Panc1 (cell line): Measurements from ENCODE around the gene CHST10. TPM values are rescaled to one million over a fixed set of nuclear protein-coding genes. Genes with fewer than 3 reads are reported as not detected.

Source experiments
- ATAC-seq: fragments of 200-7000 bp; cut with Tn5 transposase; 2 replicates; pipeline ENCODE4 v1.9.1; 2020; ENCODE audit warnings: mild to moderate bottlenecking, moderate library complexity
- BruUV-seq: library from RNA; stranded (reverse); fragments of 400-500 nt; replicated peaks from 2 replicates; lab custom pipeline; 2021; lab: Mats Ljungman, UMichigan
- CTCF ChIA-PET: fragments of 300-600 bp; sonication (Branson Sonifier 250); formaldehyde crosslinking; loops from one replicate; lab custom pipeline; 2022; ENCODE audit warnings: antibody characterized with exemption; lab: Charles Lee
- POLR2A ChIA-PET: fragments of 300-600 bp; sonication (Branson Sonifier 250); formaldehyde crosslinking; loops from one replicate; lab custom pipeline; 2022; ENCODE audit warnings: antibody characterized with exemption; lab: Charles Lee
- DNase-seq: peaks from one replicate; pipeline ENCODE4 v3.0.0-alpha.2; 2010; ENCODE audit warnings: low read depth, low spot score
- H3K27ac ChIP-seq: 2 replicates; pipeline ENCODE4 v1.5.1; 2011; ENCODE audit warnings: mild to moderate bottlenecking, low read length, inconsistent platforms
- H3K27me3 ChIP-seq: fragments of 200-500 bp; sonication (Bioruptor generic); 2 replicates; pipeline ENCODE4 v1.6.0; 2014; ENCODE audit warnings: low read length, inconsistent platforms; ENCODE audit not compliant: control insufficient read depth, insufficient read depth
- H3K36me3 ChIP-seq: fragments of 200-500 bp; sonication (Bioruptor generic); 2 replicates; pipeline ENCODE4 v1.5.1; 2014; ENCODE audit warnings: inconsistent platforms, mild to moderate bottlenecking, low read length, moderate library complexity; ENCODE audit not compliant: control insufficient read depth, insufficient read depth
- H3K4me1 ChIP-seq: 2 replicates; pipeline ENCODE4 v1.5.1; 2011; ENCODE audit warnings: inconsistent platforms, mild to moderate bottlenecking, low read length, moderate library complexity; ENCODE audit not compliant: control insufficient read depth, insufficient read depth
- H3K4me3 ChIP-seq, 2 experiments: 2 replicates each; pipeline ENCODE4 v1.5.1; 2011 to 2012; ENCODE audit warnings: low read depth in 2 of 2, low read length in 2 of 2, mild to moderate bottlenecking in 2 of 2, inconsistent platforms in 1 of 2, moderate library complexity in 1 of 2
- H3K9me3 ChIP-seq: fragments of 200-500 bp; sonication (Bioruptor generic); 2 replicates; pipeline ENCODE4 v1.5.1; 2014; ENCODE audit warnings: low read depth, mild to moderate bottlenecking, inconsistent platforms, low read length, moderate library complexity; ENCODE audit not compliant: control insufficient read depth, insufficient read depth
- CTCF ChIP-seq: fragments of 450-650 bp; IDR thresholded peaks from 2 replicates; pipeline ENCODE4 v1.5.1; 2017; ENCODE audit warnings: mild to moderate bottlenecking
- POLR2AphosphoS5 ChIP-seq: IDR thresholded peaks from 2 replicates; pipeline ENCODE4 v1.6.1; 2012; ENCODE audit warnings: mild to moderate bottlenecking, low read depth, low read length, moderate library complexity
- REST ChIP-seq, 2 experiments: IDR thresholded peaks; 2 replicates each; pipeline ENCODE4 v1.6.1; 2011 to 2012; ENCODE audit warnings: low read depth in 2 of 2, control low read depth in 1 of 2, low read length in 1 of 2, mild to moderate bottlenecking in 1 of 2, moderate library complexity in 1 of 2; ENCODE audit not compliant: insufficient read depth in 1 of 2
- SIN3A ChIP-seq: IDR thresholded peaks from 2 replicates; pipeline ENCODE4 v1.6.1; 2012; ENCODE audit warnings: low read depth, mild to moderate bottlenecking, low read length, moderate library complexity, borderline replicate concordance; ENCODE audit not compliant: insufficient read depth
- TCF7L2 ChIP-seq: IDR thresholded peaks from 2 replicates; pipeline ENCODE4 v1.6.1; 2011; ENCODE audit warnings: mild to moderate bottlenecking, low read depth, low read length, inconsistent platforms
- in situ Hi-C: cut with HindIII; loops from 2 replicates; pipeline ENCODE4 v1.10.0; 2016; ENCODE audit warnings: low sequenced_read_pairs, low pct_unique_long_range_greater_than_20kb
- intact Hi-C: fragments of 100-400 bp; cut with micrococcal nuclease; formaldehyde crosslinking; loops from one replicate; pipeline ENCODE4 v1.10.0; 2022; ENCODE audit not compliant: unreplicated experiment
- total RNA-seq: library from RNA; stranded (reverse); gene quantifications from one replicate; pipeline ENCODE4 v1.2.1, GENCODE V29; 2021; ENCODE audit not compliant: unreplicated experiment

Gene CHST10
- total RNA-seq, 1 experiment from 2014 or later: 22.0 TPM

GRCh38 chr2:100381240-100381639 is 36.2 kb downstream of the CHST10 start:
- no TSS peak for BruUV-seq
- POLR2A ChIA-PET: no interaction called here
- peak overlapping the region; percentile 34; the same call in 1 of the 2 replicates for H3K27ac ChIP-seq
- H3K4me1 ChIP-seq: peaks cover 3% of the 10 kb centered on the region; the same call in 1 of the 2 replicates
- ATAC-seq (peak; percentile 95), DNase-seq (peak; percentile 82)
- intact Hi-C loops (loop anchor here (1.0 kb wide), 1 partner anchor 118 kb away; no protein-coding TSS in a partner anchor), in situ Hi-C loops (no loop called here)
- H3K36me3 ChIP-seq: no peaks in the 10 kb centered on the region
- H3K27me3 ChIP-seq: no peaks in the 10 kb centered on the region
- TF ChIP-seq SIN3A (no peak), CTCF (peak; percentile 91), TCF7L2 (0 out of 2 replicates have a peak, but pooled peaks have one; percentile 14)
- H3K9me3 ChIP-seq: no peaks in the 10 kb centered on the region
- H3K4me3 ChIP-seq: no peak overlapping the region
- CTCF ChIA-PET: interaction anchor here (0.6 to 1.8 kb wide), 8 partner anchors 12 to 981 kb away, joined by 3 to 29 read pairs (median 4); no protein-coding TSS in a partner anchor

GRCh38 chr2:100380681-100381080 is 36.8 kb downstream of the CHST10 start:
- ATAC-seq: peak; percentile 41; the same call in 1 of the 2 replicates
- in situ Hi-C loops: no loop called here
- Histone ChIP-seq H3K9me3 (no peaks in the 10 kb centered on the region), H3K27ac (peak overlapping the region; percentile 34; the same call in 1 of the 2 replicates), H3K4me3 (no peak overlapping the region), H3K36me3 (no peaks in the 10 kb centered on the region), H3K27me3 (no peaks in the 10 kb centered on the region), H3K4me1 (peaks cover 3% of the 10 kb centered on the region; the same call in 1 of the 2 replicates)
- DNase-seq: no peak
- ChIA-PET POLR2A (no interaction called here), CTCF (interaction anchor here (0.7 to 1.8 kb wide), 6 partner anchors 13 to 981 kb away, joined by 3 to 29 read pairs (median 4); no protein-coding TSS in a partner anchor)
- no TSS peak for BruUV-seq
- intact Hi-C loops: loop anchor here (1.0 kb wide), 1 partner anchor 117 kb away; no protein-coding TSS in a partner anchor
- TF ChIP-seq SIN3A (no peak), REST (IDR thresholded peaks at IDR 0.05; ENCODE audit: insufficient read depth in 1 of 2, low read depth in 2 of 2, low read length in 1 of 2) (no peak), CTCF (no peak), TCF7L2 (no peak), POLR2AphosphoS5 (no peak)
